Stimulated activated CD4-positive, alpha-beta T cell treated with anti-CD3 and anti-CD28 coated beads, Interleukin-1b, Interleukin-23, amount 100 ng/mL, for 48 hours (primary cell): Measurements from ENCODE around the gene SH2D4B.

Experiments
- DNase-seq: peaks from one replicate; pipeline ENCODE4 v3.0.0-alpha.2; 2020

SH2D4B gene

DNA sequence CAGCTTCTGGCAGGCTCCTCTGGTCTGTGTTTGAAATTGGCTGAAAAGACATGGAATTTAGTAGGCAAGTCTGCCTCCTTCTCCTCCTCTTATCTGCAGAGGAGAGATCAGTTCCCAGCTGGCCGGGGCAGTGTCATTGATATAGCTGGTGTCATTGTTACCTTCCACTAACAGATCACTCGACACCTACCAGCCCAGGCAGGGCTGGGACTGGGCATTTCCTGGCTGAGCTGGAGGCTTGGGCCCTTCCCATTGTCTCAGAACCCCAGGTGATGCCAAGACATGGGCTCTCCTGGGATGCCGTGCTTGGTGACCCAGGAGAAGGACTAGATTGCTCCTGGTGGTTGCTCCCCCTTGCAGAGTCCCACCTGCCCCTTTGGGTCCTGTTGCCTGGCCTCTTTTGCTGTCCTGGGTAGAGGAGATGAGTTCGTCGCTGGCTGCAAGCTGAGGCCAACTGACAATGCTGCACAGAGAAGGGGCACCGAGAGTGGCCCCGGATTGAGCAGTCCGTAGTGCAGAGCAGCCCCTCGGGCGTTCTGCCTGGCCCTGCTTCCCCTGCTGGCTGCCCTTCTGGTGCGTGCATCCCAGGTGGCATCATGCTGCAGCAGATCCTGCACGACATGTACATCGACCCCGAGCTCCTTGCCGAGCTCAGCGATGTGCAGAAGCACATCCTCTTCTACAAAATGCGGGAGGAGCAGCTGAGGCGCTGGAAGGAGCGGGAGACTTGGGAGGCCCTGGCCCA is at the start of gene SH2D4B:
Gene SH2D4B, plus strand, starts transcription at position 167 of the 745 bp plus-strand sequence. Its CDS starts 430 bp downstream, at position 597.
- no peak for DNase-seq

DNA sequence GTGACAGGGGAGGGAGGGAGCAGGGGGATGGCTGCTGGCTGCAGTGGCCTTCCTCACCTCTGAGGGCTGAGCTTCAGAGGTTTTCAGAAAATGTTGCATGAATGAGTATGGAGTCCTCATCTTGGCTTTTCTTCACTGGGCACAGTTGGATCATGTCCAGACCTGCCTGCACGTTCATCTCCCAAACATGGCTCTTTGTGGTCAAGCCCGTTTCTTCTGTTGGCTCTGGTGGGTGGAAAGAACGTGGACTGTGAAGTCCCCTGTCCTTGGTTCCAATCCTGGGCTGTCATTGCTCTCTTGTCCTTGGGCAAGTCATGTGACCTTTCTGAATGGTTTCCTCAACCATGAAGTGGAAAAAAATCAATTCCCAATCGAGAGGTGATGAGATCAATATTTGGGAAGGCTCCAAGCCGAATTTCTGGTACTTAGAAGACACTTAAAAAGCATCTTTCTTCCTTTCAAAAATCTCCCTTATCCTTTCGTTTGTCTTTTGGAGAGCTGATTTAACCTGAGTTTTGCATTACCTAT is 49.1 kb upstream of the SH2D4B start:
- DNase-seq: no peak

DNA sequence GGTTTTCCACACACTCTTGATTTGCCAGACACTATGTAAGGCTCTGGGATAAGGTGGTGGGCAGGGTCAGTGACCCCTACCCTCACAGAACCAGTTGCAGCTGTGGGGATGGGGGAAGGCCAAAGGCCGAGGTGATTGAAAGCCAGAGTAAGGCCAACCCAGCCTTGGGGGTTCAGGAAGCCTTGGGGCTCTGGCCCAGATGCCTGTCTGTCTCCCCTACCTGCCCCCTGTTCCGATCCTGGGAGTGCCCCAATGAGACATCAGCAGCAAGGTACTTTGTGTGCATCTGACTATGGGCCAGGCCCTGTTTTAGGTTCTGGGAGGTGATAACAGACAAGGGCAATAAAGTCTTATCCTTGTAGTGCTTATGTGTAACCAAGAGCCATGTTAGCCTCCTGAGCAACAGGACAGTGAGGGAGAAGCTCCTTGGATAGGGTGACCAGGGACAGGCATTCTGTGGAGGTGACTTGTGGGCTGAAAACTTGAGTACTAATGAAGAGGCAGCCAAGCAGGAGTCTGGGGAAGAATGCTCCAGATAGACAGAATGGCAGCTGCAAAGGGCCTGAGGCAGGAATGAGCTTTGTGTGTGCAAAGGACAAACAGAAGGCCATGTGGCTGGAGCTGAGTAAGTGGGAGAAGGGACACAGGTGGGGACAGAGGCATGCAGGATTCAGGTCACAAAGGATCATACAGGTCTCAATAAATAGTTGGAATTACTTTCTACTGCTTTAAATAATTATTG is 48.2 kb upstream of the SH2D4B start:
- no peak for DNase-seq

DNA sequence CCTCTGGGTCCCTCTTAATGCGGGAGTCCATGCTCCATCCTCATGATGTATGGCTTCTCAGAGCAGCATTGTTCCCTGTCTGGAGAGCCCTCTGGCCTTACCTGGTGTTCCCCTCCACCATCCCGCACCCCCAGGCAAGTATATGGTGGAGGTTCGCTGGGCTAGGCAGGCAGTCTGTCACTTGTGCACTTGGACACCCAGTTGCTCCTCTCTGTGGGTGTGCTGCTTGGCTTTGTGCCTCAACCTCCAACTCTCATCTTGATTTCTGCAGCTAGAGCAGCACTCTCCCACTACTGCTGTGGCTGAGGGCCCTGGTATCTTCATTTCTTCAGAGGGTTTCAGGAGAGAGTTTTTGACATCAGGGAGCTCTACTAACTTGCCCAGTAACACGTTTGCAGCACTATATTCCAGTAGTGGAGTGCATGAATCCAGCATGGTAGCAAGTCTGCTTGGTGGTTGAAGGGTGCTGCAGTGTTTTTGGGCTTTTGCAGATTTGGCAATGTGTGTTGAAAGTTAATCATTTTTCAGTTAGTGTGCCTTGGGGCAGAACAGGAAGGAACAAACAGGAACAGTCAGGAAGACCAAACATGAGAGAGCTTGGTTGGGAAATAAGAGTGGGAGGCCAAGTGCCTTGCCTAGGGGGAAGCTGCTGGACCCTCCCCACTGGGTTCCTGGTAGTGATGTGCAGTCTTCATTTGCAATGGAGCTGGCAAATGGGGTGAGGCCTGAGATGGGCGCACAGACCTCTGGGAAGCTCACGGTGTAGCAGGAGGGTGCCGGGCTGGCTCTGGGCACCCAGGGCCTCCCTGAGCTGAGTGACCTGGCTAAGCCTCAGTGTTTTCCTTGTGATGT is 46.2 kb upstream of the SH2D4B start:
- DNase-seq: no peak

DNA sequence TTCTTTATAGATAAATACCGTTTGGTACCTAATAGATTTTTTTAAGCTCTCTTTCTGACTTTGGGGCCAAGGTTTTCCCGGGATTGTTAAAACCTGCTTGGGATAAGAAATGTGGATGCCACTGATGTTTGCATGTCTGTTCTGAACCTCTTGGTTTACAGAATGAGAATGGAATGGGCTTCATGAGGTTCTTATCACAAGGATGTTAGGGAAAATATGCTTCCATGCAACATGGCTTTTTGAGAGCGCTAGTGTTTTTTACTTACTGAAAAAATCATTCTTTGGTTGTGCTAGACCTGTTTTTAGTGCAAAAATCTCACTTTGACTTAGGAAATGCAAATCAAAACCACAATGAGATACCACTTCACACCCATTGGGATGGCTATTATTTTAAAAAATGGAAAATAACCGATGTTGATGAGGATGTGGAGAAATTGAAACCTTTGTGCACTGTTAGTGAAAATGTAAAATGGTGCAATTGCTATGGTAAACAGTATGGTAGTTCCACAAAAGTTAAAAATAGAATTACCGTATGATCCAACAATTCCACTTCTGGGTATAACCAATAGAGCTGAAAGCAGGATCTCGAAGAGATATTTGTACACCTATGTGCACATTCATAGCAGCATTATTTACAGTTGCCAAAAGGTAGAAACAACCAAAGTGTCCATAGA is 44.7 kb upstream of the SH2D4B start:
- DNase-seq: no peak

DNA sequence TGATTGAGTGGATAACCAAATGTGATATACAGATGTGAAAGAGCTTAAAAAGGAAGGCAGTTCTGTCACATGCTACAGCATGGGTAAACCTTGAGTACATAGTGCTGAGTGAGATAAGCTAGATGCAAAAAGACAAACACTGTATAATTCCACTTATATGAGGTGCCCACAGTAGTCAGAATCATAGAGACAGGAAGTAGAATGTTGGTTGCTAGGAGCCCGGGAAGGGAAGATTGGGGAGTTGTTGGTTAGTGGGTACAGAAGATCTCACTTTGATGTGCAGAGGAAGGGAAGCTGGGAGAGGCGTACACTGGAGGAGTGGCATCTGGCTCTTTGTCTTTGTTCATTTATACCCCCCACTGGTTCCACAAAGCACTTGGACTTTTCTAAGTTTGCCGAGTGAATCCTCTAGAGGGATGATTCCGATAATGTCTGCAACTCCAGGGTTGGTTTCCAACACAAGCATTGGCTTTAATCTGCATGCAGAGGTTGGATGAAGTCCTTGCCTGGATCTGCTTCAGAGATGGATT is 44.1 kb upstream of the SH2D4B start:
- DNase-seq: no peak

DNA sequence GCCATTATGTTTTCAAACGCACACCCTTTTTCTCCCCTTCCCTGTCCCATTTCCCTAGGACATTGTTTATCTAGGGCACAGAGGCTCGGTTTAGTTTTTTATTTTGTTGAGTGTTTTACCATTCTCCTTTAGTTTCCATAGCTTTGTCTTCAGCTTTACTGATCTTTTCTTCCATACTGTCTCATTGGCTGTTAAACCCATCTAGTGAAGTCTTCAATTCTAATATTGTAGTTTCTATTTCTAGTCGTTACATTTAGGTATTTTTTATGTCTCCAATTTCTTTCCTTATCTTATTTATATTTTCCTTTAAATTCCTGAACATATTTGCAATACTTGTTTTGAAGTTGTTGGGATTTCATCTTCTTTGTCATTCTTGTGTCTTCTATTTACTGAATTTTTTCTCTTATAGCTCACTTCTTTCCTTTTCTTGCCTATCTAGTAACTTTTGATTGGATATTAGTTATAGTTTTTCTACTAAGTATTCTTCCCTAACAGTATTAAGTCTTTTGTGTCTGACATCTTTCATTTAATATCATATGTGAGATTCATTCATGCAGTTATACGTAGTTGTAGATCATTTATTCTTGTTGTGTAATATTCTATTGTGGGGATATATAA is 41.0 kb upstream of the SH2D4B start:
- DNase-seq: no peak

DNA sequence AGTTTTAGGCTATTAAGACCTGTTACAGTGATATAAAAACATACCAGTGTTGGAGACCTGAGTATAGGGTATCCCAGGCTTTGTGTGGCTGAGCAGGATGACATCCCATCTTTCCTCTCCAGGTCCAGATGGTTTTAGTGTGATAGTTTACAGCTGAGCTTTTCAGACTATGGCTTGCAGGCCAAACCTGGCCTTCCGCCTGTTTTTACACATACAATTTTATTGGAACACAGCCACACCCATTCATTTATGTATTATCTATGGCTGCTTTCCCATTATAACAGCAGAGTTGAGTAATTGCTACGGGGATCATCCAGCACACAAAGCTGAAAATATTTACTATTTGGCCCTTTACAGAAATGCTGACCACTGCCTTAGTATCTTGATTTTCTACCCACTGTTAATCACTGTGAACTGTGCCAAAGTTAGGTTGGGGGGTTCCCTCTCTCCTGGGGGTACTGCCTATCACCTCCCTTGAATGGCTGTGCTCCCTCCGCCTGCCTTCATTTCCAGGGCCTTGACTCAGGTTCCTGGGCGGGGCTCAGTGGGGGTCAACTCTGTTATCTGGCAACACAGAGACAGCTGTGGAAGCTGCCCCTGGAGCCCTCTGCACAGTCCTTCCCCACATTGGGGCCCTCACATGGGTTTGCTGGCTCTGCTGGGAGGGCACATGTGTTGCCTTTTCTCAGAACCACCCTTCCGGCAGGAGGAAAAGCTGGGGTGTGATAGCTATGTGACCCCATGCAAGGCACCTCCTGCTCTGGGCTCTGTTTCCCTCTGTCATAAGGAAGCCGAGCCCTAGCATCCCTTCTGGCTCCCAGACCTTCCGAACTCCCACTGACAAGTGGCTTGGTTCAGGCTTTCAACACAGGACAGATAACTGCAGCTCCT is 40.3 kb upstream of the SH2D4B start:
- no peak for DNase-seq

DNA sequence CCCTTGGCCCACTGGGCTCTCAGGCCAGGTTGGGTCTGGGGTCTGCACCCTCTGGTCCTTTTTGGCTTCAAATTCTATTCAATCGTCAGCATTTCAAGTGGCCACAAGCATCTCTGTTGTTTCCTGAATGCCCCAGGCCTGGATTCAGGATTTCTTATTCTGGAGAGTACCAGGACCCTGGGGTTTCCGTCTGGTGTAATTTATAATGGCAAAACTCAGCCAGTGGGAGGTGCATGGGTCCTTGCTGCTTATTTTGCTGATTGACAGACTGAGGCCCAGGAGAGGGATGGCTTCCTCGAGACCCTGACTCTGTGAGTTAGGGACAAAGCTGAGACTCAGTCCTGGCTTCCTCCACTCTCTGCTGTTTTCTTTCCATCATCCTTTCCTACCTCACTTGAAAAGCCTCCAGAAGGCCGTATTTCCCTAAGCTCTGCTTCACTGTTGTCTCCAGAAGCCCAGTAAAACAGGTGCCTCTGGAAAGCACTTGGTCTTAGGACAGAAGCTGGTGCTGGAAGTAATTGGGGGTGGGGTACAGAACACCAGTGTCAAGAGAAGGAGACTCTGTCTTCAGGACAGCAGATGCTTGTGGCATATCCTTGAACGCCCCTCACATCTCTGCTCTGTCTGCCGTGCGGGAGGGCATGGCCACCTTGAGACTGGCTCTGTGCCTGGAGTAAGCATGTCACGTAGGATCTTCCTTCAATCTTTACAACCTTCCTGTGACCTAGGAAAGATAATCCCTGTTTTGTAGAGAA is 39.4 kb upstream of the SH2D4B start:
- DNase-seq: no peak

DNA sequence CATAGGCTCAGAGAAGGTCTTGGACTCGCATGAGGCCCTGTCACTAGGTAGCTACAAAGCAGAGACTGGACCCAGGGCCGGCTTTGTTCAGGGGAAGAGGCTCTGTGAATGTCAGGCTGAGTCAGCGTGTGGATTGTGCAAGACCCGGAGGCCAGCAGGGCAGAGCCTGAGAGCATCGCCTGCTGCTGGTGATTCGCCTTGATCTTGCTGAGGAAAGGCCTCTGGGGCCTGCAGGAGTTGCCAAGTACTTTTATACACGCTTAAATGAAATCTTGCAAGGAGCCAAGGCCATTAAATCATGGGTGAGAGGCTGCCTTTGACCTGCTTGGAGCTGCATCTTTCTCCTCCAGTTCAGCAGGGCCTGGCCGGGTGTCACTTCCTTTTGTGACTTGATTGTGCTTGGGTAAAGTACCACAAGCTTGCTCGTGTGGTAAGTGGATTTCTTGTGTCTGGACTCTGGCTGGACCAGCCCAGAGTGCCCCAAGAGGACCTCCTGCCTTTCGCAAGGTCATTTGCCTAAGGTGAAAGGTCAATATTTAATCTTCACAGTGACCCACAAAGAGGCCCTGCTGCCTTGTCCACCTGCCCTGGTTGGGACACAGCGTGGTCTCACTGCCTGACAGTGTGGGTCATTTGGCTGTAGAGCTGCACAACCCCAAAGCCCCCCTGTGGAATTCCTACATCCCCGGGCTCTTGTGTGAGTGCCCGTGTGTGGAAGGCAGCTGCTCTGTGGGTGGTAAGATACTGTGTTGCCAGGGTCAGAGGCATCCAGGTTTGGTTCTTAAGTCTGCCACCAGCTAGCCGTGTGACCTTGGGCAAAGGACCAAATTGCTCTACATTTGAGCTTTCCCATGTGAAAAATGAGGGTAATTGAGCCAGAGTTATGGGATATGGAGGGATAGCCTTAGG is 38.6 kb upstream of the SH2D4B start:
- peak; percentile 83 for DNase-seq

DNA sequence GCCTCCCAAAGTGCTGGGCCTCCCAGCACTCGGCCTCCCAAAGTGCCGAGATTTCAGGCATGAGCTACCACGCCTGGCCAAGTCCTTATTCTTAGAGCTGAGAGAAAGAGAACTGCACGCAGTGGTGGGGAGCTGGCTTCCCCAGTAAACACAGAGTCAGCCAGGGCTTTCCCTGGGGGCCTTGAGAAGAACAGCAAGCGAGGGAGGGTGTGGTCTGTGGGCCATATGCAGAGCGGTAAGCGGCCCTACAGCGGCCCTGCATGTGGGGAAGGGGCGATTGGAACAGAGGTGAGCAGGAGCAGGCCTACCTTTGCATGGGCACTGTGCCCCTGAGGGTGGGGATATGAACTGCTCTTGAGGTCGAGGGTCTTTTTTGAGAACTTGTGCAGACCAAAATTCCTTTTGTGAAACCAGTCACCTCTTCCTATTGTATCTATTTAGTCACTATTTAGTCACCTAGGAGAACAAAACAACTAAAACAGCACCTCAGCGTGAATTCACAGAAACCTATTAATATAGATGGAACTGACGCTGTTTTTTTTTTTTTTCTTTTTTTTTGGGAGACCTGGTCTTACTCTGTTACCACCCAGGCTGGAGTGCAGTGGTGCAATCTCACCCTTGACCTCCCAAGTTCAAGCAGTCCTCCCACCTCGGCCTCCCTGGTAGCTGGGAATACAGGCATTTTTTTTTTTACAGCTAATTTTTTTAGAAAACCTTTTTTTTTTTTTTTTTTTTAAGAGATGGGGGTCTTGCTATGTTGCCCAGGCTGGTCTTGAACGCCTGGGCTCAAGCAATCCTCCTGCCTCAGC is 36.9 kb upstream of the SH2D4B start:
- peak; percentile 69 for DNase-seq

DNA sequence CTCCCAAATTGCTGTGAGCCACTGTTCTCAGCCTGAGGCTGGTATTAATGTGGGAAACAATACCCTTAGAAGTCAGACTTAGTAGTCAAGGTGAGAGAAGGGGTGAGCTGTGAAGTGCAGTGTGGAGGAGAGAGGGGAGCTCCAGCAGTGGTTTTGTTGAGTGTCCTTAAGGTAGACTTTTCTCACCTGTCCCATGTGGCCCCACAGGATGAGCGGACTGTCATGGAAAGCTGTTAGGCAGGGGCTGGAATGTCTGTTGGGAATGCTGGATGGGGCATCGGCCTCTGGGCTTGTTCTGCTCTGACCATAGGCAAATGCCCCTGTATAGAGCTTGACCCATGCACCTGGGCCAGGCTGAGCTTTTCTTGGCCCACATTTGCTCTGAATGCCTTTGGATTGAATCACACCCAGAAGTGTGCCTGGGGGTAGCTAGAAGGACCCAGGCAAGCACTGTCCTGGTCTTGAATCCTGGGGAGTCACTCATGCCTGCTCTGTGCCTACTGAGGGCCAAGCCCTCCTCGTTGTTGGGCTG is 36.3 kb upstream of the SH2D4B start:
- DNase-seq: no peak

DNA sequence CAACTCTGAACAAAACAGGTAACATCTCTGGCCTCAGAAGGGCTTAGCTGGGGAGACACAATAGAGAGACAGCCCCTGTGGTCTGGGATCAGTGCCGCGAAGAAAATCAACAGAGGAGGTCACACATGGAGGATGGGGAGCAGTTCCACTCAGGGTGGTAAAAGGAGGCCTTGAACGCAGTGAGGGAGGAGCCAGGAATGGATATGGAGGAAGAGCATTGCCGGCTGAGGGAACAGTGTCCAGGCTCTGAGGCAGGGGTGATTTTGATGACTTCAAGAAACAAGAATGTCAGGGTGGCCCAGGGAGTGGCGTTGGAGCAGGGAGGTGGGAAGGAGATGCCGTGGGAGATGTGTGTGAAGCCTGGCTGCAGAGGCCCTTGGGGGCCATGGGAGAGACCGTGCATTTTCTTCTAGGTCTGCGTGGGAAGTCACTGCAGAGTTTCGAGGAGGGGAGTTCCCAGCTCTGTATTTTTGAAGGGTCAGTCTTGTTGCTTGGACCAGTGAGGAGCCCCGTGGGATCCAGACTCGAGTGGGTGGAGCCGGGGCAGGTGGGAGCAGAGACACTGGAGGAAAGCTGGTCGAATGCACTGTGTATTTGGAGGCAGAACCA is 35.7 kb upstream of the SH2D4B start:
- no peak for DNase-seq

DNA sequence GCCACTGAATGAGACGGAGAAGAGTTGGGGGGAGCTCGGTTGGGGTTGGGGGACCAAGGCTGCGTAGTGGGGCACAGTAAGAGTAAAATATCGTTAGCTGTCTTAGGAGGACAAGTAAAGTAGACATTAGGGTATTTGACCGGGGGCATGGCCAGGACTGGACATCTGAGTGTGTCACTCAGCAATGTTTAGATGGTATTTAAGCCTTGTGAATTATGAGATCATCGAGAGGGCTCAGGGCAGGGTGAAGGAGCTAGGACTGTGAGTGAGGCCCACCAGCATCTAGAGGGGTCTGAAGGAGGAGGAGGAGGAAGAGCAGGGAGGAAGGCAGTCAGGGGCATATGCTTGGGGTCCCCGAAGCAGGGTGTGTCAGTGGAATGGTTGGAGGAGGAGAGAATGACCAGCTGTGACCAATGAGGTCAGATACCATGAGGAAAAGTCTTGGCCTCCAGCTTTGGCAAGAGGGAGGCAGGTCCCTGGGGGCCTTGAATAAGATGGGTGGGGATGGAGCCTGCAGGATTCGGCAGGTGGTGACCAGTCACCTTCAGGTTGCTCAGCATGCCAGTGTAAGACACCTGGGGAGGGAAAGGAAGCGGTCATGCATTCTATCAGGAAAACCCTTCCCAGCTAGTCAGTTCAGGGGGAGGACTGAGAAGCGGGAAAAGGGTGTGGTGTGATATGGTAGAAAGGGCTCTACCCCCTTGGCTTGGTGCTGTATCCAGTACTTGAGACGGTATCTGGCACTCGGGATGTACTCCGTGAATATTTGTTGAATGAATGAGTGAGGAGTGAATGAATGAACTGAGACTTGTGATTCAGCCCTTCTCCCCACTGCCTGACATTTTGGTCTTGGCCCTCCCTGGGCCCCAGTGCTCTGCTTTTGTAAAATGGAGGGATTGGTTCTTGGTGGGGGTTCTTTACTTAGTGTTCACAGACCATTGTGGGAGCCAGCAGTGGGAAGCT is 34.8 kb upstream of the SH2D4B start:
- DNase-seq: no peak

DNA sequence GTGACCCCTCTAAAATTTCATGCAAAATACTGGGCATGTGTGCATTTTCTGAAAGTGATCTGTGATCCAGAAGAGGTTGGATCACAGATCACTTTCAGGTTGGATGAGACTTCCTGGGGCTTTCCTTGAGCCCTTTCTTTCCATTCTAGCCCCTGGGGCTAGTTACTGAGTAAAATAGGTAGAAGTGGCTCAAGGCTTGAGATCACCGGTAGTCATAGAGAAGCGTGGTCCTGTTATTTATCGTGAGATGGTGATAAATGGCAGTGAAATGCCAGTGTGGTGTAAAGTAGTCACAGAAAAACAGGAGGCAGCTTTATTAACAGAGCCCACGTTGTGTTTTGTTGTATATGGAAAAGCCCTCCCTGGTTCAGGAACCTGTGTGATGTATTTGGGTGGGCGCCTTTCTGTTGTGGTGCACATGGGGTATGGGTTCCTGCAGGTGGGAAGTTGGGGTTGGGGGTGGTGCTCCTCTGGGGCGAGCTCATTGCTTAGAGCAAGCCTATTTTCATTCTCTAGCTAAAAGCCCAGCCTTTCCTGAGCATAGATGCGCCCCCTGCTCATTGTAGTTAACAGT is 34.0 kb upstream of the SH2D4B start:
- DNase-seq: no peak
